Measurements from ENCODE around the gene MEA1.
"Not testable (repeated sequence)": the region's sequence is repeated elsewhere in the genome, so short reads cannot be mapped to it uniquely, and the experiment has no call there.

The MEA1 gene

GRCh38 chr6:43009124-43009523 lies 4.6 kb downstream of the MEA1 start:
- DNase-seq (ENCODE audit: low read depth in 3 of 3), result peak in 1 of 3 experiments; percentile 22

- DNase-seq (ENCODE audit: low read depth in 3 of 3), result no peak
Observed at GRCh38 chr6:43007126-43007525, 6.6 kb downstream of the MEA1 start.

- no peak for DNase-seq (ENCODE audit: low read depth in 3 of 3)
Observed at GRCh38 chr6:43006251-43006650, 7.5 kb downstream of the MEA1 start.

GRCh38 chr6:43005844-43006243 lies 7.9 kb downstream of the MEA1 start:
- DNase-seq (ENCODE audit: low read depth in 3 of 3), result no peak

GRCh38 chr6:43001843-43002242 lies 11.9 kb downstream of the MEA1 start:
- DNase-seq (ENCODE audit: low read depth in 3 of 3), result no peak

- DNase-seq (ENCODE audit: low read depth in 3 of 3), result not testable (repeated sequence)
Observed at GRCh38 chr6:42998205-42998604, 15.5 kb downstream of the MEA1 start.

- DNase-seq (ENCODE audit: low read depth in 3 of 3), result no peak
Observed at GRCh38 chr6:42996513-42996912, 17.2 kb downstream of the MEA1 start.

GRCh38 chr6:42993445-42993844 lies 20.3 kb downstream of the MEA1 start:
- DNase-seq (ENCODE audit: low read depth in 3 of 3), result no peak

GRCh38 chr6:42989923-42990322 lies 23.8 kb downstream of the MEA1 start:
- no peak for DNase-seq (ENCODE audit: low read depth in 3 of 3)

GRCh38 chr6:42988486-42989020 lies 25.2 kb downstream of the MEA1 start:
- DNase-seq (ENCODE audit: low read depth in 3 of 3), result no peak

- DNase-seq (ENCODE audit: low read depth in 3 of 3), result no peak
Observed at GRCh38 chr6:42987533-42988451, 26.0 kb downstream of the MEA1 start.

GRCh38 chr6:42984924-42985475 lies 28.7 kb downstream of the MEA1 start:
- no peak for DNase-seq (ENCODE audit: low read depth in 3 of 3)

GRCh38 chr6:42984001-42984923 lies 29.5 kb downstream of the MEA1 start, which contains the start of gene PPP2R5D:
Gene PPP2R5D, plus strand, starts transcription at chr6:42984570. Its CDS starts 108 bp downstream, at chr6:42984678.
- DNase-seq (ENCODE audit: low read depth in 3 of 3), result peak; percentile 92 to 98 (median 96)

GRCh38 chr6:42981836-42982235 lies 31.9 kb downstream of the MEA1 start:
- no peak for DNase-seq (ENCODE audit: low read depth in 3 of 3)

- no peak for DNase-seq (ENCODE audit: low read depth in 3 of 3)
Observed at GRCh38 chr6:42979523-42980177, 34.1 kb downstream of the MEA1 start.

GRCh38 chr6:42978839-42979522 lies 34.8 kb downstream of the MEA1 start, which contains the start of gene PEX6:
Gene PEX6, minus strand, starts transcription at chr6:42979181. Its CDS starts 31 bp downstream, at chr6:42979150.
- peak; percentile 71 to 92 (median 82) for DNase-seq (ENCODE audit: low read depth in 3 of 3)

GRCh38 chr6:42978487-42978838 lies 35.3 kb downstream of the MEA1 start:
- no peak for DNase-seq (ENCODE audit: low read depth in 3 of 3)

GRCh38 chr6:42974919-42975505 lies 38.7 kb downstream of the MEA1 start:
- no peak for DNase-seq (ENCODE audit: low read depth in 3 of 3)

GRCh38 chr6:42973926-42974325 lies 39.8 kb downstream of the MEA1 start:
- no peak for DNase-seq (ENCODE audit: low read depth in 3 of 3)

GRCh38 chr6:42971746-42972327 lies 41.9 kb downstream of the MEA1 start:
- no peak for DNase-seq (ENCODE audit: low read depth in 3 of 3)
